ENCODE measurements around the gene DCAF12. TPM values are rescaled to one million over a fixed set of nuclear protein-coding genes. Genes with fewer than 3 reads are reported as not detected.
"Not testable (repeated sequence)": the region's sequence is repeated elsewhere in the genome, so short reads cannot be mapped to it uniquely, and the experiment has no call there.

Gene DCAF12
- total RNA-seq, 1 experiment from 2014 or later: 27.0 TPM

- Mint-ChIP-seq H3K36me3 (peaks cover 30% of the 10 kb centered on the region), H3K4me1 (peaks cover 12% of the 10 kb centered on the region)
- H3K9me3 Mint-ChIP-seq; ATAC-seq; POLR2A ChIA-PET; H3K27ac Mint-ChIP-seq; DNase-seq (ENCODE audit: low spot score); H3K27me3 Mint-ChIP-seq (ENCODE audit: low read depth); H3K4me3 Mint-ChIP-seq; CTCF ChIA-PET: not testable (repeated sequence)
Measured at GRCh38 chr9:34042074-34042473, 84.4 kb downstream of the DCAF12 start.

- H3K4me3 Mint-ChIP-seq; H3K4me1 Mint-ChIP-seq; ATAC-seq; CTCF ChIA-PET; H3K9me3 Mint-ChIP-seq; H3K27me3 Mint-ChIP-seq (ENCODE audit: low read depth); DNase-seq (ENCODE audit: low spot score); H3K27ac Mint-ChIP-seq; POLR2A ChIA-PET: not testable (repeated sequence)
- peaks cover 31% of the 10 kb centered on the region for H3K36me3 Mint-ChIP-seq
Measured at GRCh38 chr9:34038851-34039250, 87.6 kb downstream of the DCAF12 start.

GRCh38 chr9:34037626-34038025, 88.9 kb downstream of the DCAF12 start:
- H3K27ac Mint-ChIP-seq: no peak overlapping the region
- ChIA-PET POLR2A (no interaction called here), CTCF (no interaction called here)
- no peaks in the 10 kb centered on the region; the same call in 1 of the 2 replicates for H3K9me3 Mint-ChIP-seq
- ATAC-seq: no peak
- H3K4me1 Mint-ChIP-seq: peaks cover 3% of the 10 kb centered on the region; the same call in 1 of the 2 replicates
- peaks cover 37% of the 10 kb centered on the region for H3K36me3 Mint-ChIP-seq
- H3K4me3 Mint-ChIP-seq: no peak overlapping the region
- DNase-seq (ENCODE audit: low spot score): no peak
- H3K27me3 Mint-ChIP-seq (ENCODE audit: low read depth): no peaks in the 10 kb centered on the region
- TF ChIP-seq OVOL2 (CRISPR knock-in tag; IDR thresholded peaks at IDR 0.05; ENCODE audit: borderline replicate concordance) (no peak), ZSCAN18 (CRISPR knock-in tag; IDR thresholded peaks at IDR 0.05) (no peak), SMAD4 (CRISPR knock-in tag; IDR thresholded peaks at IDR 0.05) (no peak), HMGXB4 (CRISPR knock-in tag; IDR thresholded peaks at IDR 0.05) (no peak), MAX (CRISPR knock-in tag; IDR thresholded peaks at IDR 0.05) (no peak), AFF4 (CRISPR knock-in tag; IDR thresholded peaks at IDR 0.05; ENCODE audit: borderline replicate concordance) (no peak), SP1 (CRISPR knock-in tag; conservative IDR thresholded peaks at IDR 0.05) (no peak), ZNF512 (CRISPR knock-in tag; IDR thresholded peaks at IDR 0.05; ENCODE audit: borderline replicate concordance) (no peak), ZNF532 (CRISPR knock-in tag; IDR thresholded peaks at IDR 0.05; ENCODE audit: borderline replicate concordance) (no peak), PRDM15 (CRISPR knock-in tag; IDR thresholded peaks at IDR 0.05) (no peak), GABPB1 (CRISPR knock-in tag; IDR thresholded peaks at IDR 0.05) (no peak), FOXK1 (CRISPR knock-in tag; IDR thresholded peaks at IDR 0.05) (no peak), ATF3 (CRISPR knock-in tag; conservative IDR thresholded peaks at IDR 0.05) (no peak), HMGA2 (CRISPR knock-in tag; IDR thresholded peaks at IDR 0.05) (no peak)

All from WTC11 (cell line).